ENCODE data around the gene CYB5B. TPM values are rescaled to one million over a fixed set of nuclear protein-coding genes. Genes with fewer than 3 reads are reported as not detected.
A peak's percentile ranks its signal among the peaks of the same experiment; 100 is the strongest.

Gene CYB5B
- polyA plus RNA-seq: 100 to 1,000 TPM; 210 to 235 (median 233) TPM

GRCh38 chr16:69424053-69424934 lies at the start of gene CYB5B:
TSS of gene CYB5B (plus strand) at chr16:69424619. CDS start at chr16:69424684, 65 bp downstream.
- H3K9me3 Mint-ChIP-seq: peaks cover 0 to 5% (median 0%) of the 10 kb centered on the region in 6 donors
- H3K4me3 Mint-ChIP-seq: peak within 1 kb of the TSS; percentile 91 to 98 (median 97)
- H3K27me3 Mint-ChIP-seq (ENCODE audit: low read depth in 3 of 3): peaks cover 5 to 11% (median 8%) of the 10 kb centered on the region in 3 donors
- peaks cover 14 to 18% (median 18%) of the 10 kb centered on the region in 3 donors for H3K36me3 Mint-ChIP-seq
- H3K4me1 Mint-ChIP-seq: peaks cover 40 to 55% of the 10 kb centered on the region in 2 donors
- H3K27ac Mint-ChIP-seq: peak within 1 kb of the TSS; percentile 86 to 94 (median 93)
- DNase-seq: peak; percentile 93 to 95 (median 95)

GRCh38 chr16:69376393-69377059 lies 47.9 kb upstream of the CYB5B start:
- no peak overlapping the region for H3K4me3 Mint-ChIP-seq
- peaks cover 6 to 23% (median 16%) of the 10 kb centered on the region in 3 donors for H3K36me3 Mint-ChIP-seq
- no peak overlapping the region for H3K27ac Mint-ChIP-seq
- H3K27me3 Mint-ChIP-seq (ENCODE audit: low read depth in 3 of 3): peaks cover 0 to 2% (median 1%) of the 10 kb centered on the region in 3 donors
- no peak for DNase-seq
- peaks cover 0 to 3% (median 0%) of the 10 kb centered on the region in 6 donors for H3K9me3 Mint-ChIP-seq
- peaks cover 0 to 14% of the 10 kb centered on the region in 2 donors for H3K4me1 Mint-ChIP-seq

- DNase-seq: no peak
- Mint-ChIP-seq H3K27ac (peak overlapping the region; percentile 10 to 74 (median 49)), H3K36me3 (peaks cover 6 to 17% (median 12%) of the 10 kb centered on the region in 3 donors), H3K4me3 (no peak overlapping the region), H3K9me3 (peaks cover 0 to under 1% (median 0%) of the 10 kb centered on the region in 6 donors), H3K4me1 (peaks cover 0 to 20% of the 10 kb centered on the region in 2 donors), H3K27me3 (ENCODE audit: low read depth in 3 of 3) (peaks cover 0 to 2% (median 2%) of the 10 kb centered on the region in 3 donors)
Measured at GRCh38 chr16:69378036-69378435, 46.4 kb upstream of the CYB5B start.

- H3K36me3 Mint-ChIP-seq: peaks cover 6 to 17% (median 9%) of the 10 kb centered on the region in 3 donors
- no peak overlapping the region for H3K4me3 Mint-ChIP-seq
- no peaks in the 10 kb centered on the region for H3K9me3 Mint-ChIP-seq
- H3K27ac Mint-ChIP-seq: peak overlapping the region in 2 of 6 donors; percentile 74
- no peak for DNase-seq
- peaks cover 0 to 2% (median 0%) of the 10 kb centered on the region in 3 donors for H3K27me3 Mint-ChIP-seq (ENCODE audit: low read depth in 3 of 3)
- peaks cover 5 to 25% of the 10 kb centered on the region in 2 donors for H3K4me1 Mint-ChIP-seq
Measured at GRCh38 chr16:69378760-69379159, 45.7 kb upstream of the CYB5B start.

- no peak overlapping the region for H3K4me3 Mint-ChIP-seq
- peaks cover 0 to 10% (median 6%) of the 10 kb centered on the region in 3 donors for H3K27me3 Mint-ChIP-seq (ENCODE audit: low read depth in 3 of 3)
- DNase-seq: no peak
- H3K36me3 Mint-ChIP-seq: peaks cover 6 to 17% (median 8%) of the 10 kb centered on the region in 3 donors
- H3K27ac Mint-ChIP-seq: peak overlapping the region in 1 of 6 donors; percentile 40
- H3K4me1 Mint-ChIP-seq: peaks cover 23 to 47% of the 10 kb centered on the region in 2 donors
- H3K9me3 Mint-ChIP-seq: no peaks in the 10 kb centered on the region
Measured at GRCh38 chr16:69381231-69381630, 43.2 kb upstream of the CYB5B start.

- peaks cover 0 to 10% (median 6%) of the 10 kb centered on the region in 3 donors for H3K27me3 Mint-ChIP-seq (ENCODE audit: low read depth in 3 of 3)
- H3K4me1 Mint-ChIP-seq: peaks cover 24 to 47% of the 10 kb centered on the region in 2 donors
- peaks cover 6 to 17% (median 8%) of the 10 kb centered on the region in 3 donors for H3K36me3 Mint-ChIP-seq
- peak overlapping the region in 1 of 6 donors; percentile 43 for H3K27ac Mint-ChIP-seq
- DNase-seq: no peak
- H3K4me3 Mint-ChIP-seq: no peak overlapping the region
- no peaks in the 10 kb centered on the region for H3K9me3 Mint-ChIP-seq
Measured at GRCh38 chr16:69382421-69382820, 42.0 kb upstream of the CYB5B start.

- H3K9me3 Mint-ChIP-seq: no peaks in the 10 kb centered on the region
- H3K27ac Mint-ChIP-seq: peak overlapping the region; percentile 94 to 99 (median 95)
- DNase-seq: peak in 1 of 3 donors; percentile 7
- peaks cover 24 to 39% of the 10 kb centered on the region in 2 donors for H3K4me1 Mint-ChIP-seq
- no peaks in the 10 kb centered on the region for H3K36me3 Mint-ChIP-seq
- peaks cover 0 to 10% (median 6%) of the 10 kb centered on the region in 3 donors for H3K27me3 Mint-ChIP-seq (ENCODE audit: low read depth in 3 of 3)
- peak overlapping the region; percentile 80 to 97 (median 94) for H3K4me3 Mint-ChIP-seq
Measured at GRCh38 chr16:69384974-69385373, 39.4 kb upstream of the CYB5B start.

GRCh38 chr16:69386596-69386995 lies 37.8 kb upstream of the CYB5B start:
- Mint-ChIP-seq H3K9me3 (no peaks in the 10 kb centered on the region), H3K36me3 (no peaks in the 10 kb centered on the region), H3K4me3 (peak overlapping the region; percentile 80 to 97 (median 96)), H3K27ac (peak overlapping the region in 3 of 6 donors; percentile 91 to 96 (median 95)), H3K4me1 (peaks cover 24 to 39% of the 10 kb centered on the region in 2 donors), H3K27me3 (ENCODE audit: low read depth in 3 of 3) (peaks cover 0 to 8% (median 6%) of the 10 kb centered on the region in 3 donors)
- DNase-seq: no peak

GRCh38 chr16:69393898-69394849 lies 30.2 kb upstream of the CYB5B start:
- no peak overlapping the region for H3K27ac Mint-ChIP-seq
- no peak for DNase-seq
- peaks cover 0 to 2% (median 1%) of the 10 kb centered on the region in 3 donors for H3K27me3 Mint-ChIP-seq (ENCODE audit: low read depth in 3 of 3)
- no peak overlapping the region for H3K4me3 Mint-ChIP-seq
- no peaks in the 10 kb centered on the region for H3K9me3 Mint-ChIP-seq
- H3K4me1 Mint-ChIP-seq: peaks cover 6% of the 10 kb centered on the region in 2 donors
- no peaks in the 10 kb centered on the region for H3K36me3 Mint-ChIP-seq

- H3K4me3 Mint-ChIP-seq: peak overlapping the region in 1 of 5 donors; percentile 19
- peaks cover 0 to 2% (median 1%) of the 10 kb centered on the region in 3 donors for H3K27me3 Mint-ChIP-seq (ENCODE audit: low read depth in 3 of 3)
- no peak for DNase-seq
- H3K4me1 Mint-ChIP-seq: peaks cover 6% of the 10 kb centered on the region in 2 donors
- H3K27ac Mint-ChIP-seq: peak overlapping the region in 5 of 6 donors; percentile 31 to 89 (median 69)
- H3K36me3 Mint-ChIP-seq: no peaks in the 10 kb centered on the region
- H3K9me3 Mint-ChIP-seq: no peaks in the 10 kb centered on the region
Measured at GRCh38 chr16:69395859-69396186, 28.6 kb upstream of the CYB5B start.

GRCh38 chr16:69396187-69397061 lies 28.0 kb upstream of the CYB5B start:
- Mint-ChIP-seq H3K4me1 (peaks cover 6% of the 10 kb centered on the region in 2 donors), H3K27me3 (ENCODE audit: low read depth in 3 of 3) (peaks cover 0 to 2% (median 1%) of the 10 kb centered on the region in 3 donors), H3K27ac (peak overlapping the region; percentile 18 to 89 (median 62)), H3K9me3 (no peaks in the 10 kb centered on the region), H3K36me3 (no peaks in the 10 kb centered on the region), H3K4me3 (peak overlapping the region in 1 of 5 donors; percentile 19)
- peak; percentile 67 to 74 (median 70) for DNase-seq
